HG03097 (cell line): ENCODE results near the gene MAP4K1.

Source experiments
- ATAC-seq: cut with Tn5 transposase; IDR thresholded peaks from one replicate; pipeline ENCODE4 v1.9.1; 2021; ENCODE audit not compliant: unreplicated experiment, low FRiP score

MAP4K1 gene

GRCh38 chr19:38549061-38549460, 68.7 kb downstream of the MAP4K1 start:
- ATAC-seq: no peak

GRCh38 chr19:38547421-38547820, 70.3 kb downstream of the MAP4K1 start:
- ATAC-seq: no peak

GRCh38 chr19:38545596-38545995, 72.2 kb downstream of the MAP4K1 start:
- ATAC-seq: no peak

GRCh38 chr19:38544569-38545315, 73.0 kb downstream of the MAP4K1 start:
- no peak for ATAC-seq

GRCh38 chr19:38543807-38544568, 73.8 kb downstream of the MAP4K1 start:
- ATAC-seq: no peak

GRCh38 chr19:38543286-38543806, 74.4 kb downstream of the MAP4K1 start:
- ATAC-seq: no peak

DNA sequence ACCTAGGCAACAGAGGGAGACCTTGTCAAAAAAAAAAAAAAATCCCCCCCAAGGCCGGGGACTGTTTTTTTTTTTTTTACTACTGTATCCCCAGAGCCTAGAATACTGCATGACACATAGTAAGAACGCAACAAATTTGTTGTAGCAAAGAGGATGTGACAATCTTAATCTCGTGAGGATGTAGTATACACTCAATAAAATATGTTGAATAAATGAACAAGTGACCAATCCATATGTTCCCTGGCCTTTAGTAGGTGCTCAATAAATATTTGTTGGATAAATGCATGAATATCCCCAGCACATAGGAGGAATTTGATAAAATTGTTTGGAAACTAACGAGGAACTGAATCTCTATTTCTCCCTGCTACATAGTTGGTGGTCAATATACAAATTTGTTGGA, 75.7 kb downstream of the MAP4K1 start:
- no peak for ATAC-seq

DNA sequence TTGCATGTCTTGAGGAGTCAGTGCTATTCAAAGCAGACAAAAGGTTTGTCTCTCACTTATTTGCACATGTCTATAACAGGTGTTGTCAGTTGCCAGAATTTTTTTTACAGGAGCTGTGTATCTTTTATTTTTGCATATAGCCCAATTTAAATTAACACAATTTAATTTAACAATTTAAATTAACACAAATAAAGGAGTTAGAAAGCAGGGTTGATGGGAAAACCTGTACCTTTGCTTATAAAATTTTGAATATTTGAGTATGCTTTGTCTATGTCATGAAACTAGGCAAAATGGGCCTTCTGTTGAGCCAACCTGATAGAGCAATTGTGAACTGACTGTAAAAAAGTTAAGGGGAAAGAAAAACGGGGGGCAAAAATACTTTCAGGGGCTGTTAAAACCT, 78.0 kb downstream of the MAP4K1 start:
- ATAC-seq: no peak

- no peak for ATAC-seq
Observed at GRCh38 chr19:38538793-38539528, 78.8 kb downstream of the MAP4K1 start.

DNA sequence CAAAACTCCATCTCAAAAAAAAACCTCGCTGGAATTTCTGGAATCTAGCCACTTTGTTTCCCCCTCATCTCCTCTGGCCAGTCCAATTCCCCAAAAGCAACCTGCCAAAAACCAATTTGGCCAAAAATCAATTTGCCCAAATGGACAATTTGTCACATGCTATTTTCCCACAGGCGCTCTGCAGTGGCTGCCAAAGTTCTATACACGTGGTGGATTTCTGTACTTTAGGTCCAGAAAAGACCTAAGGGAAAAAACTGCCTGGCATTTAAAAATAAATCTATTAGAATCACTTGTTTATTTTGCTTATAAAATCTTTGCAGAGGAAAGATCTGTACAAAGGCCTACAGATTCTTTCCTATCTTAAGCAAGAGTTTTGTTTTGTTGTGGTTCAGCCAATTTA, 79.4 kb downstream of the MAP4K1 start:
- no peak for ATAC-seq
